HG02571 (cell line): ENCODE results near the gene CCDC116.
"Not testable (repeated sequence)": the region's sequence is repeated elsewhere in the genome, so short reads cannot be mapped to it uniquely, and the experiment has no call there.

ENCODE experiments used
- ATAC-seq: cut with Tn5 transposase; IDR thresholded peaks from one replicate; pipeline ENCODE4 v1.9.1; 2021; ENCODE audit warnings: mild to moderate bottlenecking, moderate library complexity; ENCODE audit not compliant: unreplicated experiment

Gene CCDC116

DNA sequence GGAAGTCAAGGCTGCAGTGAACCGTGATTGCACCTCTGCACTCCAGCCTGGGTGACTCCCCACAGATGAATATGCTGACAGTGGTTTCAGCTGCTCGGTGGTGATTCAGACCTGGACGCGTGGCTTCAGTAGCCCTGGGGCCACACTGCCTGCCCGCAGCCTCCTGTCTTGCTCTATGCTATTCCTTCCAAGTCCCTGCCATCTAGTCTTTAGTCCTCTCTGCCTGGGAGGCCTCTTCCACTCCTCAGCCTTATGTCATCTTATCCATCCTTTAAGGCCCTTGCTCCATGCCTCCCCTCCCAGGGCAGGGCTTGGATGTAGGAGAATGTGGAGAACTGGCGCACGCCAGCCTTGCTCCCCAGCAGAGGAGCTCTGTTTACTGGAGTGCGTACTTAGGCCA lies 25.8 kb upstream of the CCDC116 start:
- no peak for ATAC-seq

DNA sequence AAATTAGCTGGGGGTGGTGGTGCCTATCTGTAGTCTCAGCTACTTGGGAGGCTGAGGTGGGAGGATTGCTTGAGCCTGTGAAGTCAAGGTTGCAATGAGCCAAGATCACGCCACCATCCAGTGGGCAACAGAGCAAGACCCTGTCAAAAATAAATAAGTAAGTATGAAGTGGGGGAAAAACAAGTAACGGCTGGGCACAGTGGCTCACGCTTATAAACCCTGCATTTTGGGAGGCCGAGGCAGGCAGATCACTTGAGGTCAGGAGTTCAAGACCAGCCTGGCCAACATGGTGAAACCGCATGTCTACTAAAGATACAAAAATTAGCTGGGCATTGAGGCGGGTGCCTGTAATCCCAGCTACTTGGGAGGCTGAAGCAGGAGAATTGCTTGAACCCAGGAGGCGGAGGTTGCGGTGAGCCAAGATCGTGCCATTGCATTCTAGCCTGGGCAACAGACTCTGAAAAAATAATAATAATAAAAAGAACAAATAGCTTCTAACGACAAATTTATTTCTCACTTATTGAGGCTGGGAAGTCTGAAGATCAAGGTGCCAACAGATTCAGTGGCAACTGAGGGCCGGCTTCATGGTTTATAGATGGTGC lies 22.9 kb upstream of the CCDC116 start:
- not testable (repeated sequence) for ATAC-seq

DNA sequence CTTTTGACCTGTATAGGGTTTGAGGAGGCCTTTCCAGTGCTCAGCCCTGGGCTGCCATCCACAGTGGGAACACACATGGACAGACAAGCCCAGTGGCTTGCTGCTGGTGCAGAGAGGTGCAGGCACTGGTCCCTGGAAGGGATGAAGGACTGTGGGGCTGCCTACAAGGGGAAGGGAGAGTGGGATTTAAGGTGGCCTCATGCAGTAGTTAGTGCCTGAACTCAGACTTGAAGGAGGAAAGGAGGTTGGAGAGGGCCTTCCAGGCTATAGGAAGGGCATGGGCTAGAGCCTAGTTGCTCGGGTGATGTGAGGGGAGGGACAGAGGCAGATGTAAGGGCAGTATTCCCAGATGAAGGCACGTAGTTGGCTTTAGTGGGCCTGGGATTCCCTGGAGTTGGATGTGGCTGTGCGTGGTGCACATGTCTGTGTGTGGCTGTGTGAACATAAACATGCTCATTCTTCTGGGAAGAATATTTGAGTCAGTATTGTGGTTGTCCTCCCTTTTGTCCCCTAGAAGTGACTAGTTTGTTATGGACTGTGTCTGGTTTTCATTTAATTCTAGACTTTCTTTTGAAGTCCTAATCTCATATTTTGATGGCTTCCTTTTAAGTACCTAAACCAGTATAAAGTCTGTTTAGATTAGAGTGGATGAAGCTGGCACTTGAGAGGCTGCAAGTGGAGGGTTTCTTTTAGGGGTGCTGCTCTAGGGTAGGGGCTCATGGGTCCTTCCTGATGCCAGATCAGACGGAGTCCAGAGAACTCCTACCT lies 21.2 kb upstream of the CCDC116 start:
- no peak for ATAC-seq

DNA sequence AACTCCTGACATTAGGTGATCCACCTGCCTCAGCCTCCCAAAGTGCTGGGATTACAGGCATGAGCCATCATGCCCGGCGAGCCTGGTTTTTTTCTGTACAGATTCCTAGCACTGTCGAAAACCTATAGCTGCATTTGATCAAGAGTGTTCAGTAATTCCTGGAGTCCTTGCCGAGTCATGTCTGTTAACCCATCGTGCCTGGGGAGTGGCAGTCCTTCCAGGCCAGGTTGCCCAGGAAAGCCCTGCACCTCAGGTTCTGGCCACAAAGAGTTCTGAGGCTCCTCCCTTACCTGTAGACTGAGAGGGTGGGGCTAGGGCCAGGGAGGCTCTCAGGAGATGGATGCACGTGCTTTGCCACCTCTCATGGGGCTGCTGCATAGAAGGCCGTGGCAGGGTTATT lies 19.7 kb upstream of the CCDC116 start:
- ATAC-seq: no peak

DNA sequence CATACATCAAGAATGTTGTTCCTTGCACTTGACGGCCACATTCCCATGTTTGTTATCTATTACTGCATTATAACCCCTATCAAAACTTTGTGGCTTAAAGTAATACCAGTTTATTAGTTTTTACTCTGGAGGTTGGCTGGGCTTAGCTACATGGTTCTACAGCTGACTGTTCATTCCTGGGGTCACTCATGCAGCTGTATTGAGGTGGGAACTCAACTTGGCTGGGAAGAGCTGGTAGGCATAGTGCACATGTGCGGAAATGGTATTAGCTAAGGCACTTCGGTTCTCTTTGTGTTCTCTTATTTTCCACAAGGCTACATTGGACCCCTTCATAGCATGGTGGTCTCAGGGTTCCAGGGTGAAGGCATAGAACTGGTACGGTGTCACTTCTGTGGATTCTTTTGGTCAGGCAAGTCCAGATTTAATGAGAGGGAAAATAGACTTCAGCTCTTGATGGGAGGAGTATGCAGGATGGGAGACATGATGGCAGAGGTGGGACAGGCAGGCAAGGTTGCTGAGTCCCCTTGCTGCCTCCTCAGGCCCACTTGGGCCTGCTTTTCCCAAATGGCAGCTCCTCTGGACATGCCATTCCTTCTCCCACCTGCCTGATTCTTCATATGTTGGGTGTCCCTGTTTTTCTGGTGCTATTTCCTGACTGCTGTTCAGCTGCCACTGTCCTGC lies 18.9 kb upstream of the CCDC116 start:
- no peak for ATAC-seq

DNA sequence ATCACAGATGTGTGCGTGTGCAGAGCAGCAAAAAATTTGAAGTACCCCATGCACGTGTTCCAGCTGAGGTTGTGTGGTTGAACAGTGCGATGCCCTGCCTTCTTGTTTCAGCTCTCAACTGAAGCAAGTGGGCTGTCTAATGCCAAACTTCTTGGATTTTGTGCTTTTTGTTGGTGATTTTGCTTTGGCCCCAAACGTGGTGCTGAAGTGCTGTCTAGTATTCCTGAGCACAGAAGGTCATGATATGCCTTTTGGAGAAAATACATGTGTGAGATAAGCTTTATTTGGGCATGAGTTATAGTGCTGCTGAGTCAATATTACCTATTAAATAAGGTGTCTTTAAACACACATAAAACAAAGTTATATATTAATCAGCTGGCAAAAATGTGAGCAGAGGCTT lies 16.8 kb upstream of the CCDC116 start:
- ATAC-seq: no peak

DNA sequence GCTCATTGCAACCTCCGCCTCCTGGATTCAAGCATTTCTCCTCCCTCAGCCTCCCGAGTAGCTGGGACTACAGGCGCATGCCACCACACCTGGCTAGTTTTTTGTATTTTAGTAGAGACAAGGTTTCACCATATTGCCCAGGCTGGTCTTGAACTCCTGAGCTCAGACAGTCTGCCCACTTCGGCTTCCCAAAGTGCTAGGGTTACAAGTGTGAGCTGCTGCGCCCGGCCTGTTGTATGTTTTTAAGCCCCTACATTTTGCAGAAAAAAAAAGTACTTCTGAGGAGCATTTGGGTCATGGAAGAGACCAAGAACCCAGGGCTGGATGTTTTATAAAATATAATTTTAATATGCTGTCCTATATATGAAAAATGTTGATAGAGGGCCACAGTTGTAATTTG lies 15.2 kb upstream of the CCDC116 start:
- ATAC-seq: not testable (repeated sequence)

DNA sequence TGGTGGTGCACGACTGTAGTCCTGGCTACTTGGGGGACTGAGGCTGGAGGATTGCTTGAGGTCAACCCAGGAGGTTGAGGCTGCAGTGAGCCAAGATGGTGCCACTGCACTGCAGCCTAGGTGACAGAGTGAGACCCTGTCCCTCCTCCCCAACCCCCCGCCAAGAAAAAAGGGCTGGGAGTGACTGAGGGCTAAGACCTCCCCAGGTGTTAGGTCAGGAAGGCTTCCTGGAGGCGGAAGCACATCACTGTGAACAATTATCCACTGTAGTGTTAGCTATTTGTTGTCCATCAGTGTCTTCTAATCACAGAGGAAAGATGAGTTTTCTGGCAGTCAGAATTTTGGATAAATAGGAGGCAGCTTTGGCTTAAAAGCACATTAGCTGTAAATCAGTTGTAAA lies 11.5 kb upstream of the CCDC116 start:
- ATAC-seq: no peak

DNA sequence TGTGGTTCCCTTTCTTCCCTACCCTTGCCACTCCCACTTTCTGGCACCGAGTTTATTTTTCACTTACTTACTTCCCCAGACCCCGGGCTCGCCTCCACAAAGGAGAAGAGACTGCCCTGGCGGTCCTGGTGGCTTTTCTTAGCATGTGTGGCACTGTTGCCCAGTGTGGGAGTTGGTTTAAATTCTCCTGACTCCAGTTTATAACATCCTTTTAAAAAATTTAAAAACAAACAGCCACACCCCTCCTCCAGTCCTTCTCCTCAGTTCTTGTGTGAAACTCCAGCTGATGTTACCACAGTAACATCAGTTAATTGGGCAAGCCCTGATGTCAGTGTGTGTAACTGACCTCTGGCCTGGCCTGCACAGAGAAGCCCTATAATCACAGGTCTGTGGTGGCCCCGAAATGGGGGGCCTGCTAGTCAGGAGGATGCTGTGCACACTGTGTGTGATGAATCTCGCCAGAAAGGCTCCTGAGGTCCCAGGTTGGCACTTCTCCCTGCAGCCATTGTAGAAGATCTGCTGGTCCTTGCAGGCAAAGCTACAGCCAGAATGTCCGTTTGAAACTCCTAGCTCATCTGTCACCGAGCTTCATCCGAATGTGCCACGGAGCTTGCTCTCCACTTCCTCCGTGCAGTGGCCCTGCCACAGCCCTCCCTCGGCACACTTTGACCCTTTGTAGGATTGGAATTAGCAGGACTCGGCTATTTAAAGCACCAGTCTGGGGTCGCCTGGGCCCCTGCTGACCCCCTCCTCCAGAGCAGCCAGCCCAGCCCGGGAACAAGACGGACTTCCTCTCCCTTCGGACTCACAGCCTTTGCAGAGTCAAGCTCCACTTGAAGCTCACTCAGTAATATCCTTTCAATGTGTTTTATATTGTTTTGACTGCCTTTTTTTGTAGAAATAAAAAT lies 10.3 kb upstream of the CCDC116 start:
- ATAC-seq: no peak

DNA sequence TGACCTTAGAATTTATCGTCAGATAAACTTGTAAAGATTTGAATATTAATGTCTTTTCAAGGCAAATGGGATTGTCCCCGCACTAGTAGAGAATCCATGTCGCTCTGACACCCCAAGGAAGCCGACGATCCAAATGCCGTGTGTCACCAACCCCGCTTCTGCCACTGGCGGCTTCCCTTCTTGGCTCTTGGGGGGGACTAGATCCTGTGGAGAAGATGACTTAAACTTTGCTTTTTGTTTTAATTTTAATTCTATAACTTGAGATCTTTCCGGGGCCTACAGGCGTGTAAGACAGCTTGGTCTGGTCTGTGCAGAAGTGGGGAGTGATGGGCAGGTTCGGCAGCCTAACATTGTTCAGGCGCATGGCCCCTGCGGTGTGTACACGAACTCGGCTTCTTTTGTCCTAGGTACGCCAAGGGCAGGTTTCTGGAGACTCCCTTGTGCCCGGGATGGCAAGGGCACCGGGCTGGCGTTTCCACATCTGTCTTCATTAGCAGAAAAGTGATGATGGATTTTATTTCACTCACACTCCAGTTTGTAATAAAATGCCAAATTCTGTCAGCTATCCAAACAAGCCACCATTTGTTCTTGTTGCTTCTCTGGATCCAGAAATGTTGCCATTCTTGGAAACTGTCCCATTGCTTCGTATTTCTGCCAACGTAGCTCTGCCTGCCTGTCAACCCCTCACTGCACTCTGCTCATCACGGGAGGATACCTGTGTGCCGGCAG lies 9.5 kb upstream of the CCDC116 start:
- no peak for ATAC-seq

DNA sequence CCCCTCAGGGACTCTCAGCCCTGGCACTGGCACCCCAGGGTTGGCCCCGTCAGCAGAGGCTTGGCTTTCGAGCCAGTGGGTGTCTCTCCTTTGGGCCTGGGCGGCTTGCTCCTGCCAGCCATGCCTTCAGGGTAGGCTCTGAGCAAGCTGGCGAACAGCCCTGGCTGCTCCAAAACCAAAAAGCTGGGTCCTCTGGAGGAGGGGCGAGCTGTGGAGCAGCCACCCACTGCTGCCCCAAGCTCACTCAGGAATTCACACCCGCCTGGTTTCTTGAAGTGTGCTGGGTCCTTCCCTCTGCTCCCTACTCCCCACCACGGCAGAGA lies 9.0 kb upstream of the CCDC116 start:
- no peak for ATAC-seq

DNA sequence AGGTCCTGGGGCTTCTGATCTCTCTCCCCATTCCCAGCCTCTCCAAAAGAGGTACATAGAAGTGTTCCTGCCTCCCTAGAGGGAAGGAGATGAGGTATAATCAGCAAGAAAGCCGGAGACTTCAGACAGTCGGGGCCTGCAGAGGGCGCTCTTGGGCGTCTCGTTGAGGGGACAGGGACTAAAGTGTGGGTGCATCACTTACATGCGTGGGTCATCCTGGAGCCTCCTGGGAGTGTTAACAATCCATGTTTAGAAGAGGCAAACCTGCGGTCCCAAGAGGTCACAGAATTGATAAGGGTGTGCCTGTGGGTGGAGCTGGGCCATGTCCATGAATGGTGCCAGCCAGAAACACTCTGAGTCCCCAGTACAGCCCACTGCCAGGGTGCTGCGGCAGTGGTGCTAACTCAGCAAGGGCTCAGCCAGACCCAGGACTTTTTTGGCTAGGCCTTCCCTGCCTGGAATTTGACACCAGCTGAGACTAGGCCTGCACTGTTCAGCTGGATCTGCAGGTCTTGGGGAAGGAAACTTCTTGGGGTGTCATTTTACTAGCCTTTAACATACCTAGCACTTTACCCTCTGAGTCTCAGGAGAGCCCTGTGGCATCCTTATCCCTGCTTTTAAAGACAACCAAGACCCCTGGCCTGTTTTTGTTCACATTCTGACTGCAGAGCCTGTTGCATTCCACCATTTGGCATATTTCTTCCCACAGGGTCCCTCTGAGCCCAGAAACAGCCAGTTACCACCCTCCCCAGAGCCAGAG lies 8.3 kb upstream of the CCDC116 start:
- ATAC-seq: no peak

DNA sequence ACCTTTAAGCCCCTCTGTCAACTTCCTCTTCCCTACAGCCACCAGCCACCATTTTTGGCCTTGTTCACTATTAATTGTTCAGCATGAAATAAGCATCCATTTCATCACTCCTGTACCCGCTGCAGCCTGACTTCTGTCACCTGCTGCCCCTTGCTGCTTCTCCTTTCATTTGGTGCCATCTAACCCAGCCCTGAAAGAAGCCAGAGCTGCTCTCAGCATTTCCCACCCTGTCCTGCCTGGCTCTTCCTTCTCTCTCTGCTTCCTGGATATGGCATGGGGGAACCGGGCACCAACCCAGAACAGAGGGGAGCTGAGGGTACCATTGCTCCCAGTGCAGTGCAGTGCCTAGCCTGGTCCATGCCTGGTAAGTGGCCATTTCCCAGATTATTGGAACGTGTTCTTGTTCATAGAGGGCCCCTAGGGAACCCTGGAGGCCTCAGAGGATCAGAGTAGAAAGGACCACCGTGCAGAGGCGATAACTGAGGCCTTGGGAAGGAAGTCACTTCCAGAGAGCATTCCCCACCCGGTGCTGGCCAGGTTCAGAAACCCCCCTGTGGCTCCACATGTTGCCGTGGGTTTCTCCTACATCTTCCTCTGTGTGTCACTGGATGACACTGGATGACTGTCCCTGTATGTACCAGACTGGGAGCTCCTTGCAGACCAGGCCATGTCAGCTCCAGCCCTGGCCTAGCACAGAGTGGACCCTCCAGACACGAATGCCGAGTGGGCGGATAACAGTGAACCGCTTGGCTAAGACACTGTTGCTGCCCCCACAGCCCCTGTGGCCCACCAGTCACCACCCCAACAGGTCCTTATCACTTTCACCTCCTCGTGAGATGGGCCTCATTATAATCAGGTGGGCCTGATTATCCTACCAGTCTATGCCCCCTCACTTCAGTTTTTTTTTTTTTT lies 7.4 kb upstream of the CCDC116 start:
- no peak for ATAC-seq

DNA sequence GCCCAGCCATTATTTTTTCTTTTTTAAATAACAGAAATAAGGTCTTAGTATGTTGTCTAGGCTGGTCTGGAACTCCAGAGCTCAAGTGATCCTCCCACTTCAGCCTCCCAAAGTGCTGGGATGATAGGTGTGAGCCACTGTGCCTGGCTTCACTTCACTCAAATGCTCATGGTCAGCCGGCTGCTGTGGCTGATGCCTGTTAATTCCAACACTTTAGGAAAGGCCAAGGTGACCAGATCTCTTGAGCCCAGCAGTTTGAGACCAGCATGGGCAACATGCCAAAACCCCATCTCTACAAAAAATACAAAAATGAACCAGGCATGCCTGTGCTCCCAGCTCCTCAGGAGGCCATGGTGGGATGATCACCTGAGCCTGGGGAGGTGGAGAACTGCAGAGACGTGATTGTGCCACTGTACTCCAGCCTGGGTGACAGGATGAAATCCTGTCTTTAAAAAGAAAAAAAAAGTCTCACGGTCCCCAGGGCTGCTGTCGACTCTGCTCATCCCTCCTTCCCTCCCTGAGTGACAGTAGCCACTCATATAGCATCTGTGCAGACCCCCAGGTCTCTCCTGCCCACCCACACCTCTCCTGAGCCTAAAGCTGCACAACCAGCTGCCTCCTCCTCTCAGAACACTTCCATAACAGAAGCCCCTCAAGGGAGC lies 6.4 kb upstream of the CCDC116 start:
- no peak for ATAC-seq

DNA sequence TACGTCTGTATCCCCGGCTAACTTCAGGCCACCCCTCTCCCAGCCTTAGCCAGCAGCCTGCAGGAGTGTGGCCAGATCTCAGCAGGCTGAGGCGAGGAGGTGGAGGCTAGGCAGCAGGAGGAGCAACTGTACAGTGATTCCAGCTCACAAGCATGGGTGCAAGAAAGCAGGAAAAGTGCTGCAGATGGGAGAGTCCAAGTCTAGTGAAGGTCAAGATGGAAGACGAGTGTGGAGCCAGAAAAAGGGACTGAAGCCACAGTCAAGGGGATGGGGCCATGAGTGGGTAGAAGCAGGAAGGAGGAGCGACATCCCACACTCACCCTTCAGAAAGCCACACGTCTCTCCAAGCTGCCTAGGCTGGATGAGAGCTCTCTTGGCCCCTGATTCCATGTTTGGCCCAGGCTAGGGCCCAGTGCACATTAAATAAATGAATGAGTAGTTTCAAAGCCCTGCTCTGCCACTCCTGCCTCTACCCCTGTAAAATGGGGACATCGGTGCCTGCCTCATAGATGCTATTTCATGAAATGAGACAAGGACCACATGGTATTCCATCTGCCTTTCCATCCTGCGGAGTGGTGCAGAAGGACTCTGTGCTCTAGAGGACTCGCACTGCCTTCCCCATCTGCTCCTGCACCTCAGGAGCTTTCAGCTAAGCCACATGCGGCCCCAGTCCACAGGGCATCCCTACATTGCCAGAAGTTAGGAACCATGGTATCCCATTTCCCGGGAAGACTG lies 5.7 kb upstream of the CCDC116 start:
- no peak for ATAC-seq

DNA sequence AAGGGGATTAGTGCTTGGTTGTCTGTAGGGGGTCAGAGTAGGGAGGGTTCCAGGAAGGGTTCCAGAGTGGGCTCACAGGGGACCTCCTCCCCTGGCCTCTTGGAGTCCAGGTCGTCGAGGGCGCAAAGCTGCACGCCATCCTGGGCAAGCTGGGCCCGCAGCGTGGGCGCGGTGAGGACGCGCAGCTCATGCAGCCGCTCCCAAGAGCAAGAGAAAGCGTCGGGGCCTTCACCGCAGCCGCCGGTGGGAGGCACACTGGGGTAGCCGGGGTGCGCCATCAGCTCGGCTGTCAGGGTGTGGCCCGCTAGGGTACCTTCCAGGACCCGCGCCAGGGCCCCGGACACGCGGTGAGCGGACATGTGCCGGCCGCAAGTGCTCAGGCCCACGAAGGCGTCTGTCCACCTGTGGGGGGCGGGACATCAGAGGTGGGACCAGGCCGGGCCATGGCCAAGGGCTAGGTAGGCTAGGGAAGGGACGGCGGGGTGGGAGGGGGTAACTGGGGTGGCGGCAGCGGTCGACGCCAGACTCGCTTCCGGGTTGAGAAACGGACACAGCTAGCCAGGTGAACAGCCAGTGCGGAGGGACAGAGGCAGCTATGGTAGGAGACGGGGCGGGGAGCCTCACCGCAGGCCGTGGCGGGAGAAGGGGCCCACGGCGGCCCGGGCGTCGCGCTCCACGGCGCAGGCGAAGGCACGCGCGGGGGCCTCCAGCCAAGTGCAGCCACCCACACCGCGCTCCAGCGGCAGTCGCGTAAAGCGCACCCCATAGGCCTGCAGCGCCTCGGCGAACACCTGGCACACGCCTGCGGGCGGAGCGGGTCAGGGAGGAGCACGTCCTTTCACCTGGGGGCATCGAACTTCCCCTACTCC lies 3.9 kb upstream of the CCDC116 start:
- peak; percentile 3 for ATAC-seq
